Fibroblast of lung (primary cell): ENCODE measurements around the gene SSUH2. TPM values are rescaled to one million over a fixed set of nuclear protein-coding genes. Genes with fewer than 3 reads are reported as not detected.

Experiments
- DNase-seq, 2 donors: peaks; one replicate each; pipeline versions ENCODE4 v3.0.0 to v3.0.0-alpha.2; 2010; ENCODE audit warnings: low read depth in 2 of 2
- H2AFZ ChIP-seq: 2 replicates; pipeline ENCODE4 v1.5.1; 2012; ENCODE audit warnings: low read length, control low read depth, inconsistent platforms
- H3K27ac ChIP-seq: 2 replicates; pipeline ENCODE4 v1.5.1; 2011; ENCODE audit warnings: low read length, control low read depth; ENCODE audit not compliant: insufficient read depth
- H3K27me3 ChIP-seq: 2 replicates; pipeline ENCODE4 v1.5.1; 2011; ENCODE audit warnings: mild to moderate bottlenecking, low read length; ENCODE audit not compliant: control insufficient read depth, insufficient read depth
- H3K36me3 ChIP-seq: 2 replicates; pipeline ENCODE4 v1.5.1; 2011; ENCODE audit warnings: low read length; ENCODE audit not compliant: control insufficient read depth, insufficient read depth
- H3K4me1 ChIP-seq: 2 replicates; pipeline ENCODE4 v1.5.1; 2011; ENCODE audit warnings: low read length; ENCODE audit not compliant: control insufficient read depth, insufficient read depth; ENCODE audit errors: extremely low read depth
- H3K4me2 ChIP-seq: 2 replicates; pipeline ENCODE4 v1.5.1; 2011; ENCODE audit warnings: low read length, control low read depth; ENCODE audit not compliant: insufficient read depth; ENCODE audit errors: extremely low read depth
- H3K4me3 ChIP-seq, 4 experiments: fragments of 200-600 bp in 1 of 4; sonication (generic) in 1 of 4; replicated peaks in 1 of 4; 2 replicates each; pipeline ENCODE4 v1.5.1; 2011 to 2016; ENCODE audit warnings: low read length in 4 of 4, low read depth in 3 of 4, mild to moderate bottlenecking in 3 of 4, control low read depth in 2 of 4, inconsistent platforms in 1 of 4, mixed read lengths in 1 of 4; ENCODE audit not compliant: insufficient read depth in 1 of 4; ENCODE audit errors: control extremely low read depth in 1 of 4
- H3K79me2 ChIP-seq: 2 replicates; pipeline ENCODE4 v1.5.1; 2012; ENCODE audit warnings: mild to moderate bottlenecking, low read length, inconsistent platforms; ENCODE audit not compliant: control insufficient read depth, insufficient read depth
- H3K9ac ChIP-seq: 2 replicates; pipeline ENCODE4 v1.5.1; 2011; ENCODE audit warnings: mild to moderate bottlenecking, low read length, control low read depth; ENCODE audit not compliant: insufficient read depth
- H3K9me3 ChIP-seq: 2 replicates; pipeline ENCODE4 v1.5.1; 2012; ENCODE audit warnings: low read depth, low read length; ENCODE audit not compliant: control insufficient read depth, insufficient read depth
- H4K20me1 ChIP-seq: 2 replicates; pipeline ENCODE4 v1.5.1; 2011; ENCODE audit warnings: low read length; ENCODE audit not compliant: control insufficient read depth, insufficient read depth; ENCODE audit errors: extremely low read depth
- EZH2 ChIP-seq: IDR thresholded peaks from 2 replicates; pipeline ENCODE4 v1.5.1; 2012; ENCODE audit warnings: low read length, control low read depth, mild to moderate bottlenecking; ENCODE audit errors: missing control alignments
- polyA plus RNA-seq, 2 donors: library from polyadenylated mRNA; depleted of rRNA in 1 of 2; stranded (reverse) in 1 of 2; unstranded in 1 of 2; fragments of >200 nt; gene quantifications; 2 replicates each; pipeline ENCODE4 v1.2.1, GENCODE V29; 2011 to 2012; ENCODE audit warnings: missing spikeins in 1 of 2
- total RNA-seq: library from RNA; depleted of rRNA; stranded (reverse); fragments of >200 nt; gene quantifications from 2 replicates; pipeline ENCODE4 v1.2.1, GENCODE V29; 2014
- TF ChIP-seq, protein P1 (sequence below), 2 donors: IDR thresholded peaks in 1 of 2; conservative IDR thresholded peaks in 1 of 2; 1 replicate in 1 of 2; 2 replicates in 1 of 2; pipeline ENCODE4 v1.5.1; 2011 to 2012; ENCODE audit warnings: low read length in 2 of 2, control low read depth in 1 of 2, inconsistent platforms in 1 of 2, low read depth in 1 of 2, mild to moderate bottlenecking in 1 of 2

The SSUH2 gene
- total and polyA plus RNA-seq, 2 donors (not counting 1 experiment from before 2014, with no cell fraction given): 0.02 TPM; not detected in 1

DNA sequence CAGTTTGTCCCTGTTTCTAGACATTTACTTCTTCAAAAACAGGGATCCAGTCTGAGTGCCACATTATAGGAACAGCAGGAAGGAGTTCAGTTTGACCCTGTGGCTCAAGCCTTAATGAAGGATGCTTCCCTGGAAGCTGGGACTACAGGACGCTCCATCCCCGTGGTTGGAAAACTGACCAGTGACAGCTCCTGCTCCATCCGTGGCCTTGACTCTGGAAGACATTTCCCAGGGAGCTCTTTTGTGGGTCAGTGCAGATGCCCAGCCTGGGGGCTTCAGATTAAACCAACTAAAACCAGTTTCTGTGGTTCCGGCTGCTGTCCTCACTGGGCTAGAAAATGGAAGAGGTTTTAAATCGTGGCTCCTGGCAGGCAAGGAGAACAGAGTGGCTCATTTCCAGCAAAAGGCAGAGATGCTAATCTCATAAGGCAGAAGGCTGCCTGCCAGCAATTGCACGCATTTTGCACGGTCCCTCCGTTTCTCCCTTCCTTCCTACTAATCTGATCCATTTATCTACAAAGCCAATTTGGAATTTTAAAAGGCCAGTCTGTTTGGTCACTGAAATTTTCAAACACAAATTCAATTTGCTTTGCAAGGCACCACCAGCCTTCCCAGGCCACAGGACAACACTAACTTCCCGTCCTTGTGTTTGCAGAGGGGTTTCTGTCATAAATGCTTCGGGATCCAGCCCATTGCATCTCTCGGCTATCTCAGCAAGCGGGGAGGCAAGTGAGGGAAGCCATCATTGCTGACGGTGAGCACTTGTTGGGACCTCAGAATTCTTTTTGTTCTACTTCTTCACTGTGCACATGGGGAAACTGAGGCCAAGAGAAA is 6.2 kb upstream of the SSUH2 start:
- H3K4me2 ChIP-seq: no peak overlapping the region
- no peaks in the 10 kb centered on the region for H3K4me1 ChIP-seq
- no peaks in the 10 kb centered on the region for H4K20me1 ChIP-seq
- H3K4me3 ChIP-seq: no peak overlapping the region
- no peaks in the 10 kb centered on the region for H3K79me2 ChIP-seq
- H3K27me3 ChIP-seq: peaks cover 19% of the 10 kb centered on the region
- peak in 1 of 2 donors; percentile 43 for DNase-seq
- H3K9me3 ChIP-seq: no peaks in the 10 kb centered on the region
- no peak overlapping the region for H3K9ac ChIP-seq
- no peak overlapping the region for H2AFZ ChIP-seq
- TF ChIP-seq EZH2: no peak
- TF ChIP-seq, protein P1, sequence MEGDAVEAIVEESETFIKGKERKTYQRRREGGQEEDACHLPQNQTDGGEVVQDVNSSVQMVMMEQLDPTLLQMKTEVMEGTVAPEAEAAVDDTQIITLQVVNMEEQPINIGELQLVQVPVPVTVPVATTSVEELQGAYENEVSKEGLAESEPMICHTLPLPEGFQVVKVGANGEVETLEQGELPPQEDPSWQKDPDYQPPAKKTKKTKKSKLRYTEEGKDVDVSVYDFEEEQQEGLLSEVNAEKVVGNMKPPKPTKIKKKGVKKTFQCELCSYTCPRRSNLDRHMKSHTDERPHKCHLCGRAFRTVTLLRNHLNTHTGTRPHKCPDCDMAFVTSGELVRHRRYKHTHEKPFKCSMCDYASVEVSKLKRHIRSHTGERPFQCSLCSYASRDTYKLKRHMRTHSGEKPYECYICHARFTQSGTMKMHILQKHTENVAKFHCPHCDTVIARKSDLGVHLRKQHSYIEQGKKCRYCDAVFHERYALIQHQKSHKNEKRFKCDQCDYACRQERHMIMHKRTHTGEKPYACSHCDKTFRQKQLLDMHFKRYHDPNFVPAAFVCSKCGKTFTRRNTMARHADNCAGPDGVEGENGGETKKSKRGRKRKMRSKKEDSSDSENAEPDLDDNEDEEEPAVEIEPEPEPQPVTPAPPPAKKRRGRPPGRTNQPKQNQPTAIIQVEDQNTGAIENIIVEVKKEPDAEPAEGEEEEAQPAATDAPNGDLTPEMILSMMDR (conservative IDR thresholded peaks at IDR 0.05 in 1 of 2, IDR thresholded peaks at IDR 0.05 in 1 of 2; ENCODE audit: low read depth in 1 of 2, low read length in 2 of 2): no peak
- H3K27ac ChIP-seq: no peak overlapping the region
- H3K36me3 ChIP-seq: no peaks in the 10 kb centered on the region

- H2AFZ ChIP-seq: no peak overlapping the region
- H3K79me2 ChIP-seq: no peaks in the 10 kb centered on the region
- H3K9me3 ChIP-seq: no peaks in the 10 kb centered on the region
- H3K4me1 ChIP-seq: no peaks in the 10 kb centered on the region
- no peak for DNase-seq
- H3K27me3 ChIP-seq: peaks cover 19% of the 10 kb centered on the region
- H4K20me1 ChIP-seq: no peaks in the 10 kb centered on the region
- no peak overlapping the region for H3K9ac ChIP-seq
- H3K4me2 ChIP-seq: no peak overlapping the region
- H3K36me3 ChIP-seq: no peaks in the 10 kb centered on the region
- no peak overlapping the region for H3K27ac ChIP-seq
- no peak overlapping the region for H3K4me3 ChIP-seq
- TF ChIP-seq, protein P1 (conservative IDR thresholded peaks at IDR 0.05 in 1 of 2, IDR thresholded peaks at IDR 0.05 in 1 of 2; ENCODE audit: low read depth in 1 of 2, low read length in 2 of 2): no peak
- TF ChIP-seq EZH2: no peak
These were observed 5.2 kb upstream of the SSUH2 start for GRCh38 chr3:8649757-8650156.

GRCh38 chr3:8648909-8649741 is 4.5 kb upstream of the SSUH2 start:
- H3K79me2 ChIP-seq: no peaks in the 10 kb centered on the region
- no peaks in the 10 kb centered on the region for H3K4me1 ChIP-seq
- H2AFZ ChIP-seq: no peak overlapping the region
- peaks cover 19% of the 10 kb centered on the region for H3K27me3 ChIP-seq
- no peak overlapping the region for H3K27ac ChIP-seq
- DNase-seq: no peak
- H3K4me3 ChIP-seq: no peak overlapping the region
- H3K36me3 ChIP-seq: no peaks in the 10 kb centered on the region
- no peaks in the 10 kb centered on the region for H4K20me1 ChIP-seq
- no peaks in the 10 kb centered on the region for H3K9me3 ChIP-seq
- TF ChIP-seq EZH2: no peak
- TF ChIP-seq, protein P1 (conservative IDR thresholded peaks at IDR 0.05 in 1 of 2, IDR thresholded peaks at IDR 0.05 in 1 of 2; ENCODE audit: low read depth in 1 of 2, low read length in 2 of 2): no peak
- no peak overlapping the region for H3K9ac ChIP-seq
- no peak overlapping the region for H3K4me2 ChIP-seq
